SK-N-DZ (cell line): ENCODE data around the gene CCNT1.
"Not testable (repeated sequence)": the region's sequence is repeated elsewhere in the genome, so short reads cannot be mapped to it uniquely, and the experiment has no call there.

Experiments used
- DNase-seq: peaks from one replicate; pipeline ENCODE4 v3.0.0-alpha.2; 2015; ENCODE audit warnings: low spot score
- small RNA-seq, 2 experiments: library from RNA; depleted of rRNA; stranded (forward); fragments of <200 nt; gene quantifications; one replicate each; pipeline ENCODE3, GENCODE V24; 2014

Gene CCNT1

GRCh38 chr12:48641752-48642555 lies 74.6 kb downstream of the CCNT1 start:
- not testable (repeated sequence) for DNase-seq

- DNase-seq = no peak
These were observed 75.7 kb downstream of the CCNT1 start for GRCh38 chr12:48640854-48641253.

- DNase-seq = no peak
These were observed 76.1 kb downstream of the CCNT1 start for GRCh38 chr12:48640428-48640827.

Small RNA genes lying within 50 kb of the gene (small RNA-seq; reads per million reads assigned to genes)
- gene MIR1291 = 0 reads per million in 2 experiments
- gene SNORA2A = 3.1 to 13.4 reads per million in 2 experiments
- 1.8 to 2.3 reads per million in 2 experiments for gene SNORA2B
- 0.49 to 4.3 reads per million in 2 experiments for gene SNORA2C
